GM18511 (cell line): ENCODE data around the gene TFEB.
"Not testable (repeated sequence)": the region's sequence is repeated elsewhere in the genome, so short reads cannot be mapped to it uniquely, and the experiment has no call there.

Experiments
- ATAC-seq: cut with Tn5 transposase; IDR thresholded peaks from one replicate; pipeline ENCODE4 v1.9.1; 2021; ENCODE audit warnings: mild to moderate bottlenecking, moderate library complexity; ENCODE audit not compliant: unreplicated experiment

The TFEB gene

DNA sequence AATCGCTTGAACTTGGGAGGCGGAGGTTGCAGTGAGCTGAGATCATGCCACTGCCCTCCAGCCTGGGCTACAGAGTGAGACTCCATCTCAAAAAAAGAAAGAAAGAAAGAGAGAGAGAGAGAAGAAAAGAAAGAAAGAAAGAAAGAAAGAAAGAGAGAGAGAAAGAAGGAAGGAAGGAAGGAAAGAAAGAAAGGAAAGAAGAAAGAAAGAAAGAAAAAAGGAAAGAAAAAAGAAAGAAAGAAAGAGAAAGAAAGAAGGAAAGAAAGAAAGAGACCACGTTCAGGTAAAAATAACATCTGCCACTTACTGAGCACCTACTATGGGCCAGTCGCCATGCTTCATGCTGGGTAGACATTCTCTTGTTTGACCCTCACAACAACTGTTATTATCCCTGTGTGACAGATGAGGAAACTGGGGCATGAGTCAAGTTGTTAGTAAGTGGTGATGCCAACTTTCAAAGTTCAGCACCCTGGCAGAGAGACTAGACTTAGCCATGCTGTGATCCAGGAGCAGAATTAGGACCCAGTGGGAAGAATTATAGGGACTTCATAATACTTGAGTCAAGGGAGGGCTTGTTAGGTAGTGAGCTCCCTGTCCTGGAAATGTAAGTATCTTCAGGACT is 30.7 kb upstream of the TFEB start:
- ATAC-seq, result not testable (repeated sequence)

DNA sequence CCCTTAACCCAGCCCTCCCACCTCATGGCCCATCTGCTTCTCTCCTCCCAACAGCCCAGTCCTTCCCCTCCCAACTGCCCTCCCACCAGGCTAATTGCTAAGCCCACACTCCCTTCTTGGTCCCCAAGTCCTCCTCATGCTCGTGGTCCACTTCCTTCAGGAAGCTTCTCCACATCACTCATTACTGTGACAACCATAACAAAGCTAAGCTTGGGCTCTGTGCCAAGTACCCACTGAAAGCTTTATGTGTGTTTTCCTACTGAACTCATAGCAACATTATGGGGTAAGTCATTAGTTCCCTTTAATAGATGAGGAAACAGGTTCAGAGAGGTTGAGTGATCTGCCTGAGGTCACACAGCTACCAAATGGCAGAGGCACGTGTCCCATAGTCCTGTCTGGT is 28.1 kb upstream of the TFEB start:
- ATAC-seq, result no peak

DNA sequence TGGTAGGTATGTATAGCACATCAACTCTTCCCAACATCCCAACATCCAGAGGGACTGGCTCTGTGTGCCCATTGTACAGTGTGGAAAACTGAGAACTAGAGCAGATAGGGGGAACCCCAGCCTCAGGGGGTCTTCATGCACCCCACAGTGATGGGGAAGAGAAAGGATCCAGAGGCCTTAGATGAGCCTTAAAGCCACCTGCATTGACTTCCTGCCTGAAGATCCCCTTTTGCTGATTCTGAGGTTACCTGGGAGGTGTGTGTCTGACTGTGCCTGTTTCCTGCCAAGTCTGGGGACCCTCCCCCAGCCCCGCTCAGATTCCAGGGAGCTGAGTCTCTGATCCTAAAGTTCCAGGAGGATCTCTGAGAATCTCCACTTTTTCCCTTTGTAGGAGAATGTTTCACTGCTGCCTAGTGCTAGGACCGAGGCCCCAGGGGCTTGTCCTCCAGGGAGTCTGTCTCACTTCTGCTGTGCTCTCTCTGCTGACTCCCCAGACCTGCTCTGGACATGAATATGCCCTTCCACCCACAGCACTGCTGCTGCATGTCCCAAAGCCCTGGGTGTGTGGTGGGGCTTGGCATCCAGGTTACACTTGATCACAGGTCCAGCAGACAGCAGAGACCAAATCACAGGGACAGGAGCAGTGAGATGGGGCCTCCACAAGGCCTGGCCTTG is 24.6 kb upstream of the TFEB start:
- ATAC-seq, result no peak

DNA sequence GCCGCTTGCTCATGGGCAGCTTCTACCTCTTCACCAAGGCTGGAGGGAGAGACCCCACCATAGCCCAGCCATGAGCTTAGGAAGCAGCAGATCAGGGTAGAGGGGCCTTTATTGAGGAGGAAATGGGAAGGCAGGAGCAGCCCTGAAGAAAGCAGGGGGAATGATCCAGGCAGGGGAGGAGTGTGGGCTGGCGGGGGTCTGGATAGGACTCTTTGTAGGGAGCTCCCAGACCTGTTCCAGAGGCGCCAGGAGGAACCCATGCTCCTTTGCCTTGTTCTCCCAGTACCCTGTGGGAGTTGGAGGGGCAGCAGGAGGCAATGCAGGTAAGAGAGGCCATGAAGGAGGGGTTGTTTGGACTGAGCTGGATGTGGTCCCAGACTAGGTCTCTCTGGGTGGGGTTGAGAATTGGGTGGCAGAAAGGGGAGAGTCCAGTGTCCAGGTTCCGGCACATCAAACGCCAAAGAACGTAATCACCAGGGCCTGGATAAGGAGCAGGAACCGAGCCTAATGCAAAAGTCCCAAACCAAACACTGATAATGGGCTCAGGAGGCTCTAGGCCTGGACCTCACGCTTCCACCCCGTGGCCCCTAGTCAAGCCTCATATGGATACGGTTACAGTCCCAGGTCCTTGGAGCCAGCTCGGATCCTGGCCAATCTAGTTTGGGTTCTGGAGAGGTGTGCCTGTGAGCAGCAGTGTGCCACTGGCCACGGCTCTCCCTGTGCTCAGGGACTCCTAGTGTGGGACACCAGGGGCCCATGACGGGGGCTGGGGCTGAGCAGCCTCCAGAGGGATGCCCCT is 23.9 kb upstream of the TFEB start:
- no peak for ATAC-seq

DNA sequence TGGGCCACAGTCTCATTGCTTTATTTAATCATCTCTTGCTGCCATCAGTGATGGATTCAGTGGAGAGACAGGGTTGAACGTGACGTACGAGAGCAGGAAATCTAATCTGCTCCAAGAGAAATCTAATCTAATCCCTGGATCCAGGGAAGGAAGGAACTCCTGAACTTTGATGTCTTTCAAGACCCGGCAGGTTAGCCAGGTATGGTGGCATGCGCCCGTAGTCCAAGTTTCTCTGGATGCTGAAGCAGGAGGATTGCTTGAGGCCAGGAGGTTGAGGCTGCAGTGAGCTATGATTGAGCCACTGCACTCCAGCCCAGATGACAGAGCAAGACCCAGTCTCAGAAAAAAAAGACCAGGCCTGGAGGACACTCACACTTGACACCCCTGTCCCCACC is 23.2 kb upstream of the TFEB start:
- no peak for ATAC-seq

DNA sequence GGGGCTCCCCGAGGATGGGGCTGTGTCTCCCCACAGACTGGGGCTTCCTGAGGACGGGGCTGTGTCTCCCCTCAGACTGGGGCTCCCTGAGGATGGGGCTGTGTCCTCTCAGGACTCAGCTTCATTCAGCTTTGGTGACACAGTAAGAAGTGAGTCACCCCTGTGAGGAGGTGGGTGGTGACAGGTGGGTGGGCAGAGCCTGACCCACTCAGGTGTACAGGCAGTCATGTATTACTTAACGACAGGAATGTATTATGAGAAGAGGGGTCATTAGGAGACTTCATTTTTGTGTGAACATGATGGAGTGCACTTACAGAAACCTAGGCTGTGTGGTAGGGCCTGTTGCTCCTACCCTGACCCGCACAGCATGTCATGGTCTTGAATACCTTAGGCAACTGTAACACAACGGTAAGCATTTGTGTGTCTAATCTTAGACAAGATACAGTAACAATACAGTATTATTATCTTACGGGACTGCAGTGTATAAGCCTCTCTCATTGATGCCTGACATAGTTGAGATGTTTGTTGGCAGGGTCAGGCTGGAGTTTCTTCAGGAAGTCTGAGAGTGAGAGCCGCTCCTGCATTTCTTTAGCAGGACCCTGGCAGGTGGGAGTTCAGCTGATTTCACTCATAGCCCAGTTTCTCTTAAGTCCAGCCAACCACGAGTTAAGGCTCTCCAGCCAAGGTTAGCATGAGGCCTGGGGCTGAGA is 22.7 kb upstream of the TFEB start:
- no peak for ATAC-seq

DNA sequence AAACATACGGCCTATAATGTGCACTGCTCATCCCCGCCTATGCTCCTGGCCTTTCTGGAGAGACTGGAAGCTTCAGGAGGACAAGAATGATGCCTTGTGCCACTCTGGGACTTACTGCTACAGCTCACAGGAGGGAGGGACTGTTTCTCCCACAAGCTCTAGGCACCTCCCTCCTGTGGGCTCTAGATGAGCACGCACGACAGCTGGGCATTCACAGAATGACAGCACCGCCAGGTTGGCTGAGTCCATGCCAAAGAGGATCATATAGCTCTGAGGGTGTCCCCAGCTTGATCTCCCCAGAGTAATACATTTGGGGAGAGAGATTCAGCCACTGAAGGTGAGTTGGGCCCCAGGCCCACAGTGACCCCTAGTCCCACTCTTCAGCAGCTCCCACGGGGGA is 21.9 kb upstream of the TFEB start:
- no peak for ATAC-seq

DNA sequence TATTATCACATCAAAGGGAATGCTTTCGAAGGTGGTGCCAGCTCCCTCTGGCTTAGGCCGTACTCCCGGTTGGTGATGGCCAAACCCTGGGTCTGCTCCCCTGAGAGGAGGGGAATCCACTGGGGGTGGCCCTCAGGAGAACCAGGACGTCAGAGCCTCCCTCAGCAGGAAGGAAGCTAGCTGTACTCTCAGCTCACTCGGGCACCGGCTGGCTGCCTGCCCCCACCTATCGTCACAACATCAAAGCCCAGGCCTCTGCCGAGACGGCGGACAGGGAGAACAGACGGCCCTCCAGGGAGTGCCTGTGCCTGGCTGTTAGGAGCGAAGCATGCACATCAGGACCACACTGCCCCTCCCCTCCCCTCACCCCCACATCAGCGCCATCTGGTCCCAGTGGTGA is 20.9 kb upstream of the TFEB start:
- ATAC-seq, result no peak

DNA sequence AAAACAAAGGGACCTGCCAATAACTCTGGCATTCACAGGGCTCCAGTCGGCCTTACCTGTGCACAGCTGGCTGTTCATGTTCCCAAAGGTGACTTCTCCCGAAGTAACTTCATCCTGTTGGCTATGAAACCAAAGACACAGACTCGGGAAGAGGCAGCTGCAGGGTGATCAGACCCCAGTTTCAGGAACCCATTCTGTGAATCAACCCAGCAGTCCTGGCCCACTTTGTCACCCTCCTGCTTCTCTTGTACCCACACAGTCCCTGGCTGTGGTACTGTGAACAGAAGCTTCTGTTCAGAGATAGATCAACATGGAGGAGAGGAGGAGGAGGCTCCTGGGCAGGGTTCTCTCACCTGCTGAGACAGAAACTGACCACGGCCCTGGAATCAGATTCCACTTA is 20.5 kb upstream of the TFEB start:
- ATAC-seq, result no peak

DNA sequence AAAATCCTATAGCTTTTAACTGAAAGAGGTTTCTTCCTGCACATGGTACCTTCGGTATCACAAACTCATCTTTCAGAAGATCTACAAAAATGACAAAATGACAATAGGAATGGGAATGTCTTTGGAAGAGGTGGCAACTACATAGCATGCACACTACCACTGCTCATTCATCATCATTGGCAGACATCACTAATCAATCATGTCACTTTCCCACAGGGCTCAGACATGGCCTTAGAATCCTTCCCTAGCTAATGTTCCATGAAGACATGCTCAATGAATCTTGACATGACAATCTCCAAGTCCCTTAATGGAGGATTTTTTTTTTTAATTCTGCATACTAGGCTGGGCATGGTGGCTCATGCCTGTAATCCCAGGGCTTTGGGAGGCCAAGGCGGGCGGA is 15.0 kb upstream of the TFEB start:
- ATAC-seq, result no peak

DNA sequence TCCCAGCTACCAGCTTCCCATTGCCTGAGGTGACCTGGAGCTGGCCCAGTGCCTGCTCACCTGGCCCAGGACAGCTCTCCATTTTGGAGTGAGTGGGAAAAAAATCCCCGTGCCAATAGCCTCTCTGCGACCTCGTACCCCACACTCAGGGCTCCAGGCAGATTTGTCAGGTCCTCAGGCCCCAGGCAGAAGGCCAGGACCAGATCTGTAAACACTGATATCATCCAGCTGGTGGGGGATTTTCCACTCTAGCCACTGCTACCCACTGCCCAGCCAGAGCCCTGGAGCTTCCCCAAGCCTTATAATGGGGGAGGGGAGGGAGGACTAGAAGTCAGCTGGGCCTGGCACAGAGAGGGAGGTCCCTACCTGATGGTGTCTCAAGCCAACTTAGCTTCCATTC is 13.1 kb upstream of the TFEB start:
- ATAC-seq, result no peak

DNA sequence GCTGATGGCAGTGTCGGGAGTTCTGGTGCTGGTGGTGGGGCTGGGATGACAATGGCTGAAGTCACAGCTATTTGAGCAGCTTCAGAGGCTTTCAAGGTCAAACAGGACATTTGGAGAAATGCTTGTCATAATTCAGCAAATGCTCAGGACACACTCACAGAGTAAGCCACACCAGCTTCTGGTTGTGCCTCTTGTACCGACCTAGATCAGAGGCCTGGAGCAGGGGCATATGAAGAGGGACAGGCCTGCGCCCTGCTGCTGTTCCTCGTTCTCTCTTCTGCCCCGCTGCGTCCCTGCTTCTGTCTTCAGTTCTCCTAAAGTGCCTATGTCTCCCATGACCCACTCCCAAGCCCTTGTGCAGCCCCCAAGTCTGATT is 12.7 kb upstream of the TFEB start:
- no peak for ATAC-seq

DNA sequence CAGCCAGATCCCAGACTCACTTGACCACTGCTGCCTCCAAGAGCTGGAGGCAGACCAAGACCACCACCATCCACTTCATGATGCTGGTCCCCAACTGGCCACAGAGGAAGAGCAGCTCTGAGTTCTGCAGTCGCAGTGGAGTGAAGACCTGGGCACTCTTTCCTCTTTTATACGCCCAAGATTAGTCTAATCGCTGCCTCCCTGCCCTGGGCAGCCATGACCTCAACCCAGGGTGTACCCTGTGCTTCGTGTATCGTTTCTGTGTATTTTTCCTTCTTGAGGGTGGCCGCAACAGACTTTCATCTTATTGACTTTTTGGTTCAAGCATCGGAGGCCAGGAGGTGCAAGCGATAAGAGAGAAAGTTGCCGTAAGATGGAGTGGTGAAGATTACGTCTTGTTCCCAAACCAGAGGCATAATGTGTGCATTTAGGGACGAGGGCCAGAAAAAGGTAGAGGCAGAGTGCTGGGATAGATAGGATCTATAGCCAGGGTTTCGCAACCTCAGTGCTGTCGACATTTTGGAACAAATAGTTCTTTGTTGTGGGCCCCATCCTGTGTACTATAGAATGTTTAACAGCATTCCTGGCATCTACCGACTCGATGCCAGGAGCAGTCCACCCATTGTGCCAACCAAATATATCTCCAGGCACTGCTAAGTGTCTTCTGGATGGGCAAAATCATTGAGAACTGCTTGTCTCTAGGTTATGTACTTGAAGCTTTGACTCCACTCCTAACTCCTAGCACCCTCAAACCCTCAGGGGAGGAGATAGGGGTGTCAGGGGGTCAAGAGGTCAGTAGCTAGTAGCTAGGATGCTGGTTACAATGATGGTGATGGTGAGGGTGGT is 12.1 kb upstream of the TFEB start, which contains the start of gene PGC:
TSS of gene PGC (minus strand) at position 142 of the 846 bp plus-strand sequence. CDS start at position 79, 63 bp downstream.
- ATAC-seq, result no peak

DNA sequence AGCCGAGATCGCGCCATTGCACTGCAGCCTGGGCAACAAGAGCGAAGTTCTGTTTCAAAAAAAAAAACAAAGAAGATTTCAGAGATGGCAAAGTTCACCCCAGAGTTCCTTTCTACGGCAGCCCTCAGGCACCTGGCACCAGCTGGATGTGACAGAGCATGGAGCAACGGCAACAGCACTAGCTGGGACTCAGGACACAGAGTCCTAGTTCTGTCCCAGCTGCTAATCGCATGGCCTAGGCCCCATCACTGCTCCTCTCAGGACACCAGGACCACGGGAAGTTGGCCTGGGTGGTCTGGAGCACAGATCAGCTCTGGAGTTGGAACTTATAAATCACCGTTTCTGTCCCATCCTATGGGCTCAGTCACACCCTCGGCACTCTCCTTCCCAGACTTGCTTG is 10.7 kb upstream of the TFEB start:
- no peak for ATAC-seq

DNA sequence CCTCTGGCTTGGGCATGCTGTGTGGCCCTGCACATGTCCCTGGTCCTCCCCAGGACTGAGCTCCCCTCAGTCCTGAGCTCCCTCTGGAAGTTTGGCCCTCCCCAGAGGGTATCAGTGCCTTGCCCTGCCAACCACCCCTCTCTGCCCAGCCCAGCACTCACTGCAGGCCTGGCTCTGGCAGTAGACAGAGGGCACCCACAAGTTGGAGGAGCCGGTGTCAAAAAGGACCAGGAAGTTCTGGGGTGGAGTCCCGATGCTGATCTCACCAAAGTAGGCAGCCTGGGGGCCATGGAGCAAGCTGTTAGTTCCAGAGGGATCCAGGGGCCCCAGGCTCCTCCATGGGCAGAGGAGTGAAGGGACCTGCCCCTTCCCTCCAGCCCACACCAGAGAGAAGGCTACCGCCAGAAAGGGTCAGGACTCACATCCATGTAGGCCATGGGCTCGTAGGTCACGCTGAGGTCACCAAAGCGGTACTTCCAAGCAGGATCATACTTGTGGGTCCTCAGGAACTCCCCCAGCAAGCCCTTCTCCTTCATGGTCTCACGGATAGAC is 8.9 kb upstream of the TFEB start:
- no peak for ATAC-seq

DNA sequence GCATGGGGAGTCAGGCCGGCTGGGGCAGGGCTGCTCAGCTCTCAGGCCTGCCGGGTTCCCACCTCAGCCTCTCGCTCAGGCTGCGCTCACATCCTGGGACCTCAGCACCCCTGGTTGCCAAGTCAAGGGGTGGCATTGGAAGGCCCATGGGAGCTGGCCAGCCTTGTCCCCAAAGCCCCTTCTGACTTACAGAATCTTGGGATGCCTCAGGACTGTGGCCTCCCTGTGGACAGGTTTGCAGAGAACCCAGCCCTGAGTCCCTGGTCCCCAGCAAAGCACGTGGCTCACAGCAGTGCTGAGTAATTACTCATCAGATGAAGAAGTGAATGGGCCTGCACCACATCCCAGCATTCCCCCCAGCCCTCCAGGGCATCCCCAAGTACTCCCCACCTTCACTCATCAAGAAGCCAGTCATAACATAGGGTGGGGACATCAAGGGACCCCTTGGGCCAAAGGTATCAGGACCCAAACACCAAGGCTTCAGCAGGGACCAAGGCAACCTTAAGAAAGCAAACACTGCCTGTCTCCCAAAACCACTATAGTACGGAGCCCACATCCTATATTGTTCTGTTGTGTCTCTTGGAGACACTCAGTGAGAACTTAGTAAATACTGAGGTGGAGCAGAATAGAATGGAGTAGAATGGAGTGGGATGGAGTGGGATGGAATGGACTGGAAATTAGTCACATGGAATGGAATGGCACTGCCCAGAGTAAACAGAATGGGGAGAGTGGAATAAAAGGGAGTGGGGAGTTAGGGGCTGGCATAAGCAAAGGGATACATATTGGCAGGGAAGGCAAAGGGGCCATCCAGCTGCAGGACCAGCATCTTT is 8.2 kb upstream of the TFEB start:
- no peak for ATAC-seq

DNA sequence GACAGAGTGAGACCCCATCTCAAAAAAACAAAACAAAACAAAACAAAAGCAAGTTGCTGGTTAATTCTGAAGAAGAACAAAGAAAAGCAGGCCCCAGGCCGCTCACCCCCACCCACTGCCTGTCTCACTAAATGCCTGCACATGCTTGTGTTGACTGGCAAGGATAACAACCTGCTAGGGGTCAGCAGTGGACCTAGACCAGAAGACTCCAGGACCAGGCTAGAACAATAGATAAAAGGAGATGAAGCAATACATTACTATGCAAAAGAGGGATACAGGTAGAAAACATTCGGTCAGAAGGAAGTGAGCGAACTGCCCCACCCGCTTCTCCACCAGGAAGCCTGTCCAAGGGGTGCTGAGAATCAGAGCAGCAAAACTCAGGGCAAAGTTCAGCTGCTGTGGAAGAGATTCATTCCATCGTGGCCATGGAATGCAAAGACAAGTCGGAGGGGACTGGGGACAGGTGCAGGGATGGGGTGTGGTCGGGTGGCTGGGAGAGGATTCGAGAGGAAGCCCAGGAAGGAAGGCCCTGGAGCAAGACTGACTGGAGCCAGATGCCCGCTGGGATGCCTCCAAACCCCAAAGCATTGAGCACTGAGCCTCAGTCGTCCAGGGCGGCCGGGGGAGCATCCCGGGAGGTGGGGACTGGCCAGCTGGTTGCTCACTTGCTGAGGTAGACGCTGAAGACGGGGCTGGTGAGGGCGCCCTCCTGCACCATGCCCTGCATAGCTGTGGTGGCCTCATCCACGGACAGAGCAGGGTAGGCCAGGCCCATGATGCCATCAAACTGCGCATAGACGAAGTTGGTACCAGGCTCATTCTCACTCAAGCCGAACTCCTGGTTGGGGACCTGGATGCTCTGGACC is 6.5 kb upstream of the TFEB start:
- ATAC-seq, result no peak

DNA sequence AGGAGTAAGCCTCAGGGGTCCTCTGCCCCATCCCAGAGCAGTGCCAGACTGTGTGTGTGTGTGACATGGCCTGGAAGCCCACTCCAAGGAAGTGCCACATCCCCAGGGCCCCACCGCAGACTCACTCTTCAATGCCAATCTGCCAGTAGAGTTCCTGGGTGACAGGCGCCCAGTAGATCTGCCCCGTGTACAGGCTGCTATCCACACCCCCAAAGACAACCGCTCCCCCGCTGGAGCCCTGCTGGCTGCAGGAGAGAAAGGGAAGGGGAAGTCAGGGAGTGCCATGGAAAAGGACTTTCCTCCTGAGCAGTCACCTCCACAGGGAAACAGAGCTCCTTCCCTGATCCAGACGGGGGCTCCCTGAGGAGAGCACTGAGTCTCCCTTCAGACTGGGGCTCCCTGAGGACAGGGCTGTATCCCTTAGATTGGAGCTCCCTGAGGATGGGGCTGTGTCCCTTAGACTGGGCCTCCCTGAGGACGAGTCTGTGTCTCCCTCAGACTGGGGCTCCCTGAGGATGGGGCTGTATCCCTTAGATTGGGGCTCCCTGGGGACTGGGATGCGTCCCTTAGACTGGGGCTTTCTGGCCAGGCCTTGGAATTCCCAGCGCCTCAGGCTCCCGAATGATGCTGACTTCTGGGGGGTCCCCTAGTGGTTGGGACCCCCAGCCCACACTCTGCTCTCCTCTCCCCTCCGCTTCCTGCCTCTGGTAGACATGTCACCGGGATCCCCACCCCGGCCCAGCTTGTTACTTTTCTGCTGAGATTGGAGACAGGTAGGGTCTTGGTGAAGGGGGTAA is 5.2 kb upstream of the TFEB start:
- ATAC-seq, result no peak
